Effector CD4-positive, alpha-beta T cell (primary cell): ENCODE measurements around the gene FAM237B.

Experiments
- DNase-seq: peaks from one replicate; pipeline ENCODE4 v3.0.0-alpha.2; 2020

FAM237B gene

GRCh38 chr7:90290244-90291113 is 30.6 kb downstream of the FAM237B start:
- no peak for DNase-seq

- DNase-seq, result no peak
Observed at GRCh38 chr7:90288154-90288553, 33.0 kb downstream of the FAM237B start.

- no peak for DNase-seq
Observed at GRCh38 chr7:90276033-90276728, 44.9 kb downstream of the FAM237B start.

- DNase-seq, result no peak
Observed at GRCh38 chr7:90274161-90274560, 46.9 kb downstream of the FAM237B start.

DNA sequence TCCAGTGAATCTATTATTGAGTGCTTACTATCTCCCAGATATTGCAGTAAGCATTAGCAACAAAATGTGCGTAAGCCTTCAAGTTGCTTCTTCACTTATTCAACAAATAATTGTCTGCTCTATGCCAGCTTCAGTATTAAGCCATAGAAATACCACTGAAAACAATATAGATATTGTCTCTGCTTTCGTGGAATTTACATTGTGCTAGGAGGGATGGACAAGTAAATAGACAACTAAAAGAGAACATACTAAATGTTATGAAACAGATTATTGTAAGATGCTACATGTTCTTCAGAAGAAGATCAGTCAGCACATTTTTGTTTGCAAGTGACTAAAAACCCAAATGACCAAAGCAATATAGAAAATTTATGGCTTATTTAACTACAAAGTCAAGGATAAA is 48.9 kb downstream of the FAM237B start:
- no peak for DNase-seq

DNA sequence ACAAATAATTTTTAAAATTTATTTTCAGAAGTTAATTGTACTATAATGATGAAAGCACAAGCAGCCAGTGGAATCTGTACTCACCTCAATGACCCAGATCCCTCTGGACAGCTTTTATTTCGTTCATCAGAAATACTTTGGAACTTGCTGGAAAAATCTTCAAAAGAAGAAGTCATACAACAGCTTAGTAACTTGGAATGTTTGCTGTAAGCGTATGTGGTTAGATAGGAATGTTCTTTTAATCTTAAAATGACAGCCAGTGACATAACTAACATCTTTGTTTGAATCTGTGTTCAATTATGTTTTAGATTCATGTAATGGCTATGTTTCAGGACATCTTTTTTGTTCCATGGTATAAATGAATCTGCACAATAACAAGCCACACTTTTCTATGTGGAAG is 49.4 kb downstream of the FAM237B start:
- no peak for DNase-seq

- no peak for DNase-seq
Observed at GRCh38 chr7:90270431-90271178, 50.5 kb downstream of the FAM237B start.

- no peak for DNase-seq
Observed at GRCh38 chr7:90269163-90269562, 51.9 kb downstream of the FAM237B start.

DNA sequence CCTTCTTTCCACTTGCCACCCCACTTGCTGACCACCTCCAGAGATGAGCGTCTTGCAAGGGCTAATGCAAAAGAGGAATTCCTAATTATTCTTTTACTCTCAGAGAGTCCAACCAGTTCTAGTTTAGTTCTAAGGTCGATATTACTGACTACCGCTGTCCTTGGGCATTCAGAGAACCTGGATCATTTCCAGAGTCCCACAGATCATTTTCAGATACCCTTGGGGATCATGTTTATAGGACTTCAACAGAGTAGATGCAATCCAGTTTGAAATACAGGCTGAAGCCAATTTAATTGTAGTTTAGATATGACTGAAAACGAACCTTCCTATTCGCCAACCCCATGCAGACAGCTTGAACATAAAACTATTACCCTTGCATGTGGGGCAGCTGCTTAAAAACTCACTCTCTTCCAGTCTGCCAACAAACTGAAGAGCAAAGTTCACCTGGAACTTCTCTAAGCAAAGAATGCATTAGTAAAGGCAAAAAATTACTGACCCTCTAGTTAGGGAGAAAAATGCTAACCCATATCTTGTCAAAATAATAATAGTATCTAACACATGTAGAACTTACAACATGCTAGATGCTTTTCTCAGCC is 53.7 kb downstream of the FAM237B start:
- no peak for DNase-seq

DNA sequence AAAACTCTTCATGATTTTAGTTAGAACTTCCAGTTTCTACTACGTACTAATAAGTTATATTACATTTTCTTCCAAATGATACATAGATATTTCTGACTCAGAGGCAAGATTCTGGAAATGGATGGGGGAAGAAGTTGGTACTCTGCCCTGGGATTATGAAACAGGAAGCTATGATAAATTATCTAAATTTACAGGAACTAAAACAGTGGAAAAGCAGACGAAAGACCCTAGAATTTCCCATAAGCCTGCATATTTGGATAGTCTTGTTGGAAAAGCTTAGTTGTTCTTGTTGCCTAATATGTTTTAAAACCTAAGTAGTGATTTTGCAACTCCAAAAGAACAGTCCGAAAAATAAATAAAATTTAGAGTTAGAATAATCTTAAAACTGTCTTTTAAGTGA is 54.3 kb downstream of the FAM237B start:
- no peak for DNase-seq
